Neural progenitor cell (in vitro differentiated cells): ENCODE data around the gene TP73.

Experiments
- EZH2 ChIP-seq: fragments of 200-600 bp; sonication (generic); IDR thresholded peaks from 2 replicates; pipeline ENCODE4 v1.6.1; 2017; ENCODE audit warnings: antibody characterized with exemption, mild to moderate bottlenecking, moderate library complexity
- TF ChIP-seq, protein P1 (sequence below): fragments of 200-600 bp; sonication (generic); IDR thresholded peaks from 2 replicates; pipeline ENCODE4 v1.5.1; 2017; ENCODE audit warnings: antibody characterized with exemption, mild to moderate bottlenecking

DNA sequence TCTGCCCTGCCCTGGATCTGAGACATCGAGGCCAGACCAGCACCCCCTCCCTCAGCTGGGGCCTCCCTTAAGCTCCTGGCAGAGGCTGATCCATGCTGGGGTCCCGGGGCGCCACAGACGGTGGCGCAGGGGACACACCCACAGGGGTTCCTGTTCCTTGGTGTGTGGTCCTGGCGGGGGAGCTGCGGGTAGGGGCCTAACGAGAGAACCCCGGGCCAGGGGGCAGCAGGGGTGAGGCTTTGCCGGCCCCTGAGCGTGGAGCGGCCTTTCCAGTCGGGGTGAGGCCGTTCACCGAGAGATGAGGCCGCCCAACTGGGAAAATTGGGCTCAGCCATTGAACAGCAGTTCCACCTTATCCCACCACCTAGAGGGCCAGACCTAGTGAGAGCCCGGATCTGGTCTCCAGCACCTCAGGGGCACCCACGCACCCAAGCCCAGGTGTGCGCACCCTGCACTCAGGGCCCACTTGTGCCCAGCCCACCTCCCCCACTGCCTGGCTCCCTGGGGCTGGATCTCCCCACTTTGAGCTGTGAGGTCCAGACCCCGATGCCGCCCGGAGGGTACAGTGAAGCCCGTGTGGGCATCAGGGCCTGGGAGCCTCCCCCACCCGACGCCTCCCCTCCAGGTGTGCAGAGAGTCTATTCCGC lies 54.5 kb downstream of the TP73 start:
- TF ChIP-seq, protein P1, sequence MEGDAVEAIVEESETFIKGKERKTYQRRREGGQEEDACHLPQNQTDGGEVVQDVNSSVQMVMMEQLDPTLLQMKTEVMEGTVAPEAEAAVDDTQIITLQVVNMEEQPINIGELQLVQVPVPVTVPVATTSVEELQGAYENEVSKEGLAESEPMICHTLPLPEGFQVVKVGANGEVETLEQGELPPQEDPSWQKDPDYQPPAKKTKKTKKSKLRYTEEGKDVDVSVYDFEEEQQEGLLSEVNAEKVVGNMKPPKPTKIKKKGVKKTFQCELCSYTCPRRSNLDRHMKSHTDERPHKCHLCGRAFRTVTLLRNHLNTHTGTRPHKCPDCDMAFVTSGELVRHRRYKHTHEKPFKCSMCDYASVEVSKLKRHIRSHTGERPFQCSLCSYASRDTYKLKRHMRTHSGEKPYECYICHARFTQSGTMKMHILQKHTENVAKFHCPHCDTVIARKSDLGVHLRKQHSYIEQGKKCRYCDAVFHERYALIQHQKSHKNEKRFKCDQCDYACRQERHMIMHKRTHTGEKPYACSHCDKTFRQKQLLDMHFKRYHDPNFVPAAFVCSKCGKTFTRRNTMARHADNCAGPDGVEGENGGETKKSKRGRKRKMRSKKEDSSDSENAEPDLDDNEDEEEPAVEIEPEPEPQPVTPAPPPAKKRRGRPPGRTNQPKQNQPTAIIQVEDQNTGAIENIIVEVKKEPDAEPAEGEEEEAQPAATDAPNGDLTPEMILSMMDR: no peak
- no peak for TF ChIP-seq EZH2
